HEK293 (cell line): Measurements from ENCODE around the gene ESPL1.

Experiments
- CTCF ChIA-PET: fragments of 350-600 bp; formaldehyde crosslinking; extraction: SDS; loops from one replicate; lab custom pipeline; 2021; ENCODE audit warnings: antibody characterized with exemption; lab: Yijun Ruan, JAX
- POLR2A ChIA-PET: fragments of 300-600 bp; formaldehyde crosslinking; extraction: SDS; loops from one replicate; lab custom pipeline; 2020; ENCODE audit warnings: antibody characterized with exemption, inconsistent platforms; lab: Yijun Ruan, JAX
- H3K27ac ChIP-seq: fragments of 200-500 bp; sonication (Bioruptor generic); 2 replicates; pipeline ENCODE4 v1.5.1; 2014; ENCODE audit warnings: low read depth, low read length, control low read depth, inconsistent platforms; ENCODE audit errors: extremely low read depth
- H3K36me3 ChIP-seq, 2 experiments: fragments of 200-500 bp in 1 of 2; sonication (Bioruptor generic) in 1 of 2; 1 replicate in 1 of 2; 2 replicates in 1 of 2; pipeline ENCODE4 v1.5.1; 2014 to 2017; ENCODE audit warnings: inconsistent platforms in 2 of 2, low read length in 2 of 2; ENCODE audit not compliant: control insufficient read depth in 2 of 2, insufficient read depth in 1 of 2
- H3K4me1 ChIP-seq: fragments of 200-500 bp; sonication (Bioruptor generic); 2 replicates; pipeline ENCODE4 v1.5.1; 2014; ENCODE audit warnings: mild to moderate bottlenecking, low read length, inconsistent platforms; ENCODE audit not compliant: control insufficient read depth, insufficient read depth
- H3K4me3 ChIP-seq: 2 replicates; pipeline ENCODE4 v1.5.1; 2011; ENCODE audit warnings: low read depth, mild to moderate bottlenecking, control low read depth, low read length, moderate library complexity
- H3K9me3 ChIP-seq: fragments of 200-500 bp; sonication (Bioruptor generic); 2 replicates; pipeline ENCODE4 v1.5.1; 2014; ENCODE audit warnings: low read depth, low read length, inconsistent platforms; ENCODE audit not compliant: control insufficient read depth, insufficient read depth
- GFI1B ChIP-seq: fragments of 450-650 bp; formaldehyde crosslinking; IDR thresholded peaks from 2 replicates; pipeline ENCODE4 v1.5.1; 2016; ENCODE audit warnings: missing biosample characterization, missing genetic modification characterization
- KLF1 ChIP-seq: fragments of 450-650 bp; formaldehyde crosslinking; IDR thresholded peaks from 2 replicates; pipeline ENCODE4 v1.5.1; 2016; ENCODE audit warnings: missing biosample characterization, missing genetic modification characterization
- KLF9 ChIP-seq: fragments of 450-650 bp; formaldehyde crosslinking; IDR thresholded peaks from 2 replicates; pipeline ENCODE4 v1.5.1; 2016; ENCODE audit warnings: missing biosample characterization, missing genetic modification characterization, low read depth
- TCF7L2 ChIP-seq: IDR thresholded peaks from 2 replicates; pipeline ENCODE4 v1.6.1; 2011; ENCODE audit warnings: low read depth, mild to moderate bottlenecking, inconsistent platforms, low read length, moderate library complexity, borderline replicate concordance
- ZNF121 ChIP-seq: fragments of 450-650 bp; formaldehyde crosslinking; IDR thresholded peaks from 2 replicates; pipeline ENCODE4 v1.5.1; 2016; ENCODE audit warnings: missing biosample characterization, missing genetic modification characterization
- ZNF202 ChIP-seq: fragments of 450-650 bp; formaldehyde crosslinking; IDR thresholded peaks from 2 replicates; pipeline ENCODE4 v1.5.1; 2016; ENCODE audit warnings: missing biosample characterization, missing genetic modification characterization, borderline replicate concordance
- ZNF501 ChIP-seq: fragments of 450-650 bp; formaldehyde crosslinking; IDR thresholded peaks from 2 replicates; pipeline ENCODE4 v1.5.1; 2016; ENCODE audit warnings: missing biosample characterization, missing genetic modification characterization
- ZNF600 ChIP-seq: fragments of 450-650 bp; formaldehyde crosslinking; IDR thresholded peaks from 2 replicates; pipeline ENCODE4 v1.5.1; 2016; ENCODE audit warnings: missing biosample characterization, missing genetic modification characterization
- ZNF843 ChIP-seq: fragments of 450-650 bp; formaldehyde crosslinking; IDR thresholded peaks from 2 replicates; pipeline ENCODE4 v1.5.1; 2016; ENCODE audit warnings: missing biosample characterization, missing genetic modification characterization
- ZSCAN30 ChIP-seq: fragments of 450-650 bp; IDR thresholded peaks from 2 replicates; pipeline ENCODE4 v1.5.1; 2018; ENCODE audit warnings: missing biosample characterization, mild to moderate bottlenecking, missing genetic modification characterization, moderate library complexity
- TF ChIP-seq, protein P1 (sequence below): fragments of 450-650 bp; formaldehyde crosslinking; IDR thresholded peaks from 2 replicates; pipeline ENCODE4 v1.5.1; 2016; ENCODE audit warnings: missing biosample characterization, missing genetic modification characterization
- TF ChIP-seq, protein P2 (sequence below): fragments of 450-650 bp; formaldehyde crosslinking; IDR thresholded peaks from 2 replicates; pipeline ENCODE4 v1.5.1; 2016; ENCODE audit warnings: missing biosample characterization, missing genetic modification characterization, borderline replicate concordance
- TF ChIP-seq, protein P3 (sequence below): fragments of 450-650 bp; formaldehyde crosslinking; IDR thresholded peaks from 2 replicates; pipeline ENCODE4 v1.5.1; 2016; ENCODE audit warnings: missing biosample characterization, missing genetic modification characterization

The ESPL1 gene

DNA sequence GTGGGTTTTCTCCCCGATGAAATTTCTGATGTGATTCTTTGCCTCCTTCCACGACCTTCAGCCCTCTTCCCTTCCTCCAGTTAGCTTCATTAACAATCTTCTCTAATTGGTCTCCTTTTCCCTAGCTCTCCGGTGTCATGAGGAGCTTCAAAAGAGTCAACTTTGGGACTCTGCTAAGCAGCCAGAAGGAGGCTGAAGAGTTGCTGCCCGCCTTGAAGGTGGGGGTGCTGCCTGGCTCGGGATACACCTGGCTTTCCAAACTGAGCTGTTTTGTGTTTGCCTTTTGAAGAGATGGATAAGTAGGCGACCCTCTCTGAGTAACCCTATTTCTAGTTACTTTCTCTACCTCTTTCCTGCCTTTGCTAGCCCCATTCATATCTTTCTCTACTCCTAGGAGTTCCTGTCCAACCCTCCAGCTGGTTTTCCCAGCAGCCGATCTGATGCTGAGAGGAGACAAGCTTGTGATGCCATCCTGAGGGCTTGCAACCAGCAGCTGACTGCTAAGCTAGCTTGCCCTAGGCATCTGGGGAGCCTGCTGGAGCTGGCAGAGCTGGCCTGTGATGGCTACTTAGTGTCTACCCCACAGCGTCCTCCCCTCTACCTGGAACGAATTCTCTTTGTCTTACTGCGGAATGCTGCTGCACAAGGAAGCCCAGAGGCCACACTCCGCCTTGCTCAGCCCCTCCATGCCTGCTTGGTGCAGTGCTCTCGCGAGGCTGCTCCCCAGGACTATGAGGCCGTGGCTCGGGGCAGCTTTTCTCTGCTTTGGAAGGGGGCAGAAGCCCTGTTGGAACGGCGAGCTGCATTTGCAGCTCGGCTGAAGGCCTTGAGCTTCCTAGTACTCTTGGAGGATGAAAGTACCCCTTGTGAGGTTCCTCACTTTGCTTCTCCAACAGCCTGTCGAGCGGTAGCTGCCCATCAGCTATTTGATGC is 797 bp downstream of the ESPL1 start (continued):
- TF ChIP-seq, protein P1, sequence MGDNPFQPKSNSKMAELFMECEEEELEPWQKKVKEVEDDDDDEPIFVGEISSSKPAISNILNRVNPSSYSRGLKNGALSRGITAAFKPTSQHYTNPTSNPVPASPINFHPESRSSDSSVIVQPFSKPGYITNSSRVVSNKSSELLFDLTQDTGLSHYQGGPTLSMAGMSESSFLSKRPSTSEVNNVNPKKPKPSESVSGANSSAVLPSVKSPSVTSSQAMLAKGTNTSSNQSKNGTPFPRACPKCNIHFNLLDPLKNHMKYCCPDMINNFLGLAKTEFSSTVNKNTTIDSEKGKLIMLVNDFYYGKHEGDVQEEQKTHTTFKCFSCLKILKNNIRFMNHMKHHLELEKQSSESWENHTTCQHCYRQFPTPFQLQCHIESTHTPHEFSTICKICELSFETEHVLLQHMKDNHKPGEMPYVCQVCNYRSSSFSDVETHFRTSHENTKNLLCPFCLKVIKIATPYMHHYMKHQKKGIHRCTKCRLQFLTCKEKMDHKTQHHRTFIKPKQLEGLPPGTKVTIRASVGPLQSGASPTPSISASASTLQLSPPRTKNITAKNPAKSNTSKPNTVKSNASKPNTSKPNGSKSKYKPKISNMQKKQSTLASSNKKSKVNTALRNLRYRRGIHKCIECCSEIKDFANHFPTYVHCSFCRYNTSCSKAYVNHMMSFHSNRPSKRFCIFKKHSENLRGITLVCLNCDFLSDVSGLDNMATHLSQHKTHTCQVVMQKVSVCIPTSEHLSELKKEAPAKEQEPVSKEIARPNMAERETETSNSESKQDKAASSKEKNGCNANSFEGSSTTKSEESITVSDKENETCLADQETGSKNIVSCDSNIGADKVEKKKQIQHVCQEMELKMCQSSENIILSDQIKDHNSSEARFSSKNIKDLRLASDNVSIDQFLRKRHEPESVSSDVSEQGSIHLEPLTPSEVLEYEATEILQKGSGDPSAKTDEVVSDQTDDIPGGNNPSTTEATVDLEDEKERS (tag by site-specific recombination), result no peak

DNA sequence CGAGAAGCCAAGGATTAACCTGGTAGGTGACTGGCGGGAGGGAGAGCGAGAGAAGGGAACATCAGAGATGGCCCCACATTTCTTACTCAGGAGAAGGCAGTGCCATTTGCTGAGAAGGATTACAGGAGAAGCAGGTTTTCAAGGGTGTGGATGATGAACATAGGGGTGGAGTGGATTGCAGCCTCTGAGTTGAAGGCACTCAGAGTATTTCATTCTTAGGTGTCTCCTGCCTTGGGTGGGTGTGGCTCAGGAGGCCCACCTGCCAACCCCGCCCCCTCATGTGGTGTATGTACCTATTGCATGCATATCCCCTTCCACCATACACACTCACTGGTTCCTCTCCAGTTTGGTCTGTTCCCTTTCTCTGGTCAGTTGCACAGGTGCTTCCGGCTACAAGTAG is 6.3 kb downstream of the ESPL1 start:
- H3K36me3 ChIP-seq, result peaks cover 67 to 90% of the 10 kb centered on the region in 2 experiments

DNA sequence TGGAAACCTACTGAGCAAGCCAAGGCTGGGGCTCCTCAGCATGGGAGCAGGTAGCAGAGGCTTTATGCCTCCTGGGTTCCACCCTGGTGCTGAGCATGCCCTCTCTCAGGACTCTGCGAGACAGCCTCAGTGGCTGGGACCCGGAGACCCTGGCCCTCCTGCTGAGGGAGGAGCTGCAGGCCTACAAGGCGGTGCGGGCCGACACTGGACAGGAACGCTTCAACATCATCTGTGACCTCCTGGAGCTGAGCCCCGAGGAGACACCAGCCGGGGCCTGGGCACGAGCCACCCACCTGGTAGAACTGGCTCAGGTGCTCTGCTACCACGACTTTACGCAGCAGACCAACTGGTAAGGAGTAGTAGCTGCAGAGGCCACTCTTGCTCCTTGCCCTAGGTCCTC is 8.4 kb downstream of the ESPL1 start:
- ChIA-PET CTCF (interaction anchor here (0.8 kb wide), 1 partner anchor 45 kb away, joined by 3 read pairs; no protein-coding TSS in a partner anchor), POLR2A (interaction anchor here (1.0 to 1.5 kb wide), 3 partner anchors 10 to 57 kb away, joined by 3 to 5 read pairs (median 4); partner anchors contain the start of gene PFDN5)
- peaks cover 79 to 92% of the 10 kb centered on the region in 2 experiments for H3K36me3 ChIP-seq
- no peak overlapping the region for H3K27ac ChIP-seq
- no peaks in the 10 kb centered on the region for H3K4me1 ChIP-seq
- H3K9me3 ChIP-seq, result no peaks in the 10 kb centered on the region
- H3K4me3 ChIP-seq, result no peak overlapping the region
- TF ChIP-seq, protein P2, sequence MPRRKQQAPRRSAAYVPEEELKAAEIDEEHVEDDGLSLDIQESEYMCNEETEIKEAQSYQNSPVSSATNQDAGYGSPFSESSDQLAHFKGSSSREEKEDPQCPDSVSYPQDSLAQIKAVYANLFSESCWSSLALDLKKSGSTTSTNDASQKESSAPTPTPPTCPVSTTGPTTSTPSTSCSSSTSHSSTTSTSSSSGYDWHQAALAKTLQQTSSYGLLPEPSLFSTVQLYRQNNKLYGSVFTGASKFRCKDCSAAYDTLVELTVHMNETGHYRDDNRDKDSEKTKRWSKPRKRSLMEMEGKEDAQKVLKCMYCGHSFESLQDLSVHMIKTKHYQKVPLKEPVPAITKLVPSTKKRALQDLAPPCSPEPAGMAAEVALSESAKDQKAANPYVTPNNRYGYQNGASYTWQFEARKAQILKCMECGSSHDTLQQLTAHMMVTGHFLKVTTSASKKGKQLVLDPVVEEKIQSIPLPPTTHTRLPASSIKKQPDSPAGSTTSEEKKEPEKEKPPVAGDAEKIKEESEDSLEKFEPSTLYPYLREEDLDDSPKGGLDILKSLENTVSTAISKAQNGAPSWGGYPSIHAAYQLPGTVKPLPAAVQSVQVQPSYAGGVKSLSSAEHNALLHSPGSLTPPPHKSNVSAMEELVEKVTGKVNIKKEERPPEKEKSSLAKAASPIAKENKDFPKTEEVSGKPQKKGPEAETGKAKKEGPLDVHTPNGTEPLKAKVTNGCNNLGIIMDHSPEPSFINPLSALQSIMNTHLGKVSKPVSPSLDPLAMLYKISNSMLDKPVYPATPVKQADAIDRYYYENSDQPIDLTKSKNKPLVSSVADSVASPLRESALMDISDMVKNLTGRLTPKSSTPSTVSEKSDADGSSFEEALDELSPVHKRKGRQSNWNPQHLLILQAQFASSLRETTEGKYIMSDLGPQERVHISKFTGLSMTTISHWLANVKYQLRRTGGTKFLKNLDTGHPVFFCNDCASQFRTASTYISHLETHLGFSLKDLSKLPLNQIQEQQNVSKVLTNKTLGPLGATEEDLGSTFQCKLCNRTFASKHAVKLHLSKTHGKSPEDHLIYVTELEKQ (tag by site-specific recombination), result no peak
- TF ChIP-seq, protein P1 (tag by site-specific recombination), result no peak
- TF ChIP-seq ZNF202 (no peak), ZNF600 (tag by site-specific recombination) (no peak), ZNF121 (tag by site-specific recombination) (no peak), GFI1B (tag by site-specific recombination) (no peak), ZSCAN30 (tag by site-specific recombination) (no peak), ZNF501 (tag by site-specific recombination) (no peak)
- TF ChIP-seq, protein P3, sequence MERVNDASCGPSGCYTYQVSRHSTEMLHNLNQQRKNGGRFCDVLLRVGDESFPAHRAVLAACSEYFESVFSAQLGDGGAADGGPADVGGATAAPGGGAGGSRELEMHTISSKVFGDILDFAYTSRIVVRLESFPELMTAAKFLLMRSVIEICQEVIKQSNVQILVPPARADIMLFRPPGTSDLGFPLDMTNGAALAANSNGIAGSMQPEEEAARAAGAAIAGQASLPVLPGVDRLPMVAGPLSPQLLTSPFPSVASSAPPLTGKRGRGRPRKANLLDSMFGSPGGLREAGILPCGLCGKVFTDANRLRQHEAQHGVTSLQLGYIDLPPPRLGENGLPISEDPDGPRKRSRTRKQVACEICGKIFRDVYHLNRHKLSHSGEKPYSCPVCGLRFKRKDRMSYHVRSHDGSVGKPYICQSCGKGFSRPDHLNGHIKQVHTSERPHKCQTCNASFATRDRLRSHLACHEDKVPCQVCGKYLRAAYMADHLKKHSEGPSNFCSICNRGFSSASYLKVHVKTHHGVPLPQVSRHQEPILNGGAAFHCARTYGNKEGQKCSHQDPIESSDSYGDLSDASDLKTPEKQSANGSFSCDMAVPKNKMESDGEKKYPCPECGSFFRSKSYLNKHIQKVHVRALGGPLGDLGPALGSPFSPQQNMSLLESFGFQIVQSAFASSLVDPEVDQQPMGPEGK (tag by site-specific recombination), result no peak

More for the DNA sequence above, 6.3 kb downstream of the ESPL1 start:
- TF ChIP-seq, protein P1 (tag by site-specific recombination), result no peak
- TF ChIP-seq KLF1 (tag by site-specific recombination), result peak; percentile 80
- no peak for TF ChIP-seq ZNF843 (tag by site-specific recombination)
- TF ChIP-seq KLF9 (tag by site-specific recombination), result peak; percentile 70
- TF ChIP-seq TCF7L2, result no peak
- no peaks in the 10 kb centered on the region for H3K9me3 ChIP-seq
- CTCF ChIA-PET, result no interaction called here
- H3K4me1 ChIP-seq, result peaks cover 3% of the 10 kb centered on the region; the same call in 1 of the 2 replicates
- POLR2A ChIA-PET, result no interaction called here
- no peak overlapping the region for H3K4me3 ChIP-seq
- H3K27ac ChIP-seq, result no peak overlapping the region
